Stimulated activated CD4-positive, alpha-beta T cell treated with anti-CD3 and anti-CD28 coated beads, Interleukin-1b, Interleukin-23, amount 100 ng/mL, for 48 hours (primary cell): Measurements from ENCODE around the gene FAM78B.

ENCODE experiments used
- DNase-seq: peaks from one replicate; pipeline ENCODE4 v3.0.0-alpha.2; 2020

FAM78B gene

GRCh38 chr1:166114419-166114818 lies 52.4 kb downstream of the FAM78B start:
- no peak for DNase-seq

GRCh38 chr1:166113630-166114029 lies 53.2 kb downstream of the FAM78B start:
- no peak for DNase-seq

GRCh38 chr1:166113031-166113430 lies 53.8 kb downstream of the FAM78B start:
- no peak for DNase-seq

- DNase-seq: no peak
Measured at GRCh38 chr1:166112425-166112824, 54.4 kb downstream of the FAM78B start.

GRCh38 chr1:166111430-166111829 lies 55.4 kb downstream of the FAM78B start:
- DNase-seq: no peak

GRCh38 chr1:166090244-166090643 lies 76.6 kb downstream of the FAM78B start:
- DNase-seq: no peak

GRCh38 chr1:166089804-166090203 lies 77.0 kb downstream of the FAM78B start:
- DNase-seq: no peak

- DNase-seq: no peak
Measured at GRCh38 chr1:166088572-166088955, 78.2 kb downstream of the FAM78B start.

GRCh38 chr1:166087734-166088571 lies 78.8 kb downstream of the FAM78B start:
- no peak for DNase-seq

- no peak for DNase-seq
Measured at GRCh38 chr1:166086113-166086883, 80.5 kb downstream of the FAM78B start.

- DNase-seq: no peak
Measured at GRCh38 chr1:166084613-166085012, 82.2 kb downstream of the FAM78B start.

- peak; percentile 32 for DNase-seq
Measured at GRCh38 chr1:166083887-166084286, 82.9 kb downstream of the FAM78B start.

- no peak for DNase-seq
Measured at GRCh38 chr1:166082601-166083000, 84.2 kb downstream of the FAM78B start.

- no peak for DNase-seq
Measured at GRCh38 chr1:166080967-166081870, 85.6 kb downstream of the FAM78B start.

- no peak for DNase-seq
Measured at GRCh38 chr1:166080277-166080966, 86.4 kb downstream of the FAM78B start.

- no peak for DNase-seq
Measured at GRCh38 chr1:166079276-166079675, 87.5 kb downstream of the FAM78B start.

GRCh38 chr1:166073489-166073888 lies 93.3 kb downstream of the FAM78B start:
- DNase-seq: no peak

GRCh38 chr1:166069390-166069789 lies 97.4 kb downstream of the FAM78B start:
- DNase-seq: no peak

- no peak for DNase-seq
Measured at GRCh38 chr1:166066107-166066506, 100.7 kb downstream of the FAM78B start.

- no peak for DNase-seq
Measured at GRCh38 chr1:166064951-166065350, 101.8 kb downstream of the FAM78B start.

- no peak for DNase-seq
Measured at GRCh38 chr1:166064313-166064926, 102.4 kb downstream of the FAM78B start.

GRCh38 chr1:166063701-166064100 lies 103.1 kb downstream of the FAM78B start:
- no peak for DNase-seq
